ENCODE data around the gene RFX7.

Gene RFX7

GRCh38 chr15:56244038-56244810 is 545 bp upstream of the RFX7 start:
- DNase-seq = peak; percentile 75

DNA sequence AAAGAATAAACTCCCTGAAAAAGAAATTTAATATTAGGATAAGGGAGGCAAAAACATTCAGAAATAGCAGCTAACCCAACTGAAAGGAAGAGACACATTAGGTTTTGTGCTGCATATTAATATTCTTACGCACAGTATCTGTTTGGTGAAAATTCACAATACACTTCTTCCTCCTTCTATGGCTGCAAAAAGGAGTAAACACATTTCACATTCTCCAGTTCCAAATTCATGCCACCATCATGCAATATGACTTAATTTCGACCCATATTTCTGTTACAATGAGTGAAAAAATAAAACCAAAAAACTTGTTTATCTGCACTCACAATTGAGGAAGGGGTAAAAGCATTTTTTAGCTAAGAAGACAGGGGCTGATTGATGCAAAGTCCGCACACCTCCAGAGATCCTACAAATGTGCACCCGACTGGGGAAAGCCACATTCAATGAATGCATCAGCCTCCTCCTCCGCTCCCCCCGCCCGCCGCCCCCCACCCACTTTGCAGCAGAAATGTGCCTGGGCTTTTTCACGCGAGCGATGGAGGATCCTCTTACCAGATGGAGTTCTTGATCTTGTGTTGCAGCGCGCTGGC is 1.0 kb downstream of the RFX7 start:
- DNase-seq = no peak

- no peak for DNase-seq
These were observed 2.1 kb downstream of the RFX7 start for GRCh38 chr15:56241374-56242105.

DNA sequence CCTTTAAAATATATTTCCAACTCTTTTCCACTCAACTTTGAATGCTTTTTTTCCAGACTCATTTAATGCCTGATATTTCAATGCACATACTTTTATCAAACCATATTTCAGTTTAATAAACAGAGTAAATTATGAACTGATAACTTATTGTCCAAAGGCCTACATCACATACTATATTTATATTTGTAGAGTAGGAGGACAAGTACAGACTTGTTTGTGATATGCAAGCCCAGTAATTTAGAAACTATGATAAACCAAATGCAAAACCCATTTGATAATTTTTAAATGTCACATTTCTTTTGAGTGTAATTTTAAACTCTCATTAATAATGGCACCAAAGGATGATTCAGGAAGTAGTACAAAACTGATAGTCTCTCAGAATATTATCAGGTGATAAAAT is 3.3 kb downstream of the RFX7 start:
- DNase-seq = no peak

DNA sequence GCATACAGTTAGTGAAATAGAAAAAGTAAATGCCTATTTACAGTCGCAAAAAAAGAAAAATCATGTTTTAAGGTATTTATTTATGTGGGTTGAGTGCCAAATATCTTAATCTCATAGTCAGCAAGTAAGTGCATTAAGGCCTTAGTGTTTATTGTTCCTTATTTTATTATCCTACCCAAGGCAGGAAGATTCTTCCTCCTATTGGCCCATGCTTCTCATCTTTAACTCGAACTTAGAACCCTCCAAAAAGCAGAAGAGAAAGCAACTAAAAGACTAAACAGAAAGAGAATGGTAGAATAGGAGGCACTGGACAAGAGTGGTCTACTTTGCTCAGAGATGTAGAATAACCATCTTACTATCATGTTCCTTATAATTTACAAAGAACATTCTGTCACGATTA is 7.5 kb downstream of the RFX7 start:
- no peak for DNase-seq

DNA sequence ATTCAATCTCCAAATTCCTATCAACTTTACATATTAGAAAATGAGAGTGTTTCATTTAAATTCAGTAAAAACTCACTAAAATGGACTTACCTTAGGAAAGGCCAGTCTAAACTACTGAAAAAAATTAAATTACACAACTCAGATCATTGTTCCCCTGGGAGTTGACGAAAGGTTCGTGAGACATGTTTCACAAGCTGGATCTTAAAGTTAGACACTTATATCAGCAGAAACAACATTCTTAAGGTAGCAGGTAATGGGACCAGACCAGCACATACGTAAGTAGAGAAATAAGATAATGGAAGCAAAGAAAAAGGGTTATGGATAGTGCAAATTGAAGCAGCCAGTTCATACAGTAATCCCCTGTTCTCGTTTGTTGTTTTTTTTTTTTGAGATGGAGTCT is 8.9 kb downstream of the RFX7 start:
- DNase-seq = no peak

DNA sequence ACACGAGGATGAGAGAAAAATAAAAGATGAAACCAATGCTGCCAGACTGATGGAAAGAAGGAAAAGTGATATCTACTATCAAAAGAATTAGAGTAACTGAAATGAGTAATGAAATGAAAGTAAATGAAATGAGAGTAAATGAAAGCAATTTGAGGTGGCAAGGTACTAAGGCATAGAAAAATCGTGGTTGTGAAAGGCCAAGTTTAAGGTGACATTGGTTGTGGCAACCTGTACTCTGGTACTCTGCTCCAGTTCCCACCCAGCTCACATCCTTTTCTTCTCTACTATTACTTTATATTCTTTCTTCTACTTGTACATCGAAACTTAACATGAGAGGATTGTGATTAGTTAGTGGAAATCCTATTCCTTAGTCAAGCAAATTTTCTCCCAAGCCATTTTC is 10.1 kb downstream of the RFX7 start:
- DNase-seq = no peak

- DNase-seq = no peak
These were observed 11.6 kb downstream of the RFX7 start for GRCh38 chr15:56232058-56232457.

- no peak for DNase-seq
These were observed 14.8 kb downstream of the RFX7 start for GRCh38 chr15:56228854-56229253.

DNA sequence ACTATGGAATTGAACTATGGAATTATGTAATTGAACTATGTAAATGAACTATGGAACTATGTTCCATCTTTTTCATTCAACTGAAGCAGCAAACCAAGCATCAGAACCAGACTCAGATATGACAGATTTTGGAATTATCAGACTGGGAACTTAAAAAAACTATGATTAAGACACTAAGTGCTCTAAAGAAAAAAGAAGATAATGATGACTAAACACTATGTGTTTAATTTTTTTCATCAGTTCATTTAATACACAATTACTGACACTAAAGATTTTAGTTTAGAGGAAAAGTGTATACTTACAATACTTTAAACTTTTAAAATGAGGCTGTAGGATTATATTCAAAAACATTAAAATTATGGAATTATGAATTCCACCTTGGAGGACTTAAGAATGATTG is 15.3 kb downstream of the RFX7 start:
- no peak for DNase-seq

DNA sequence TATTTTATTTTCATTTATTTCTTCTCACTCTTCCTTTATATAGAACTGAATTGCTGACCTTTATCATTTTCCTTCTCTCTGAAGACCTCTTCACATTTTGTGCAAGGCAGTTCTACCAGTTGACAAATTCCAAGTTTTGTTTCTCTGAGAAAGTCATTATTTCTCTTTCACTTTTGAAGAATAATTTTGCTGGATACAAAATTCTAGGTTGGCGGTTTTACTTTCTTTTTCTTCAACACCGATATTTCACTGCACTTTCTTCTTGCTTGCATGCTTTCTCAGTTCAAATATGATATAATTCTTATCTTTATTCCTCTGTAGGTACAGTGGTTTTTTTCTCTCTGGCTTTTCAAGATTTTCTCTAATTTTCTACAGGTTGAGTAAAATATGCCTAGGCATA is 15.9 kb downstream of the RFX7 start:
- no peak for DNase-seq

- DNase-seq = no peak
These were observed 16.4 kb downstream of the RFX7 start for GRCh38 chr15:56227306-56227705.

GRCh38 chr15:56225520-56225919 is 18.2 kb downstream of the RFX7 start:
- DNase-seq = no peak

GRCh38 chr15:56222302-56222701 is 21.4 kb downstream of the RFX7 start:
- DNase-seq = no peak

DNA sequence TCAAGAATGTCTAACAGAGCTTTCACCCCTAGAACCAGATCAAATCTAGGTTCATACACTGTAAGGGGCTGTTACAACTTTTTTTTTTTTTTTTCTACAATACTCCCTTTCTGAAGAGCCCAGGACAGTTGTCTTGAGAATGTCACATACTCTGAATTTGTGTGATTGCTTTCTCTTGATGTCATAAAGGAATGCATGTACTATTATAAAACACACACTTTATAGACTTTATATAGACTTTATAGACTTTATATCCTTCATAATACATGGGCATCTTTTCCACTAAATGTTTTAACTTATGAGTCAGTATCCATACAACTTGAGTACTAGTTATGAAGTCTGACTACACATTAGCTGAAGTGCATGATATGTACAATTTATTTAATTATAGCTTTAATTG is 26.3 kb downstream of the RFX7 start:
- DNase-seq = no peak

- no peak for DNase-seq
These were observed 27.9 kb downstream of the RFX7 start for GRCh38 chr15:56215769-56216168.

GRCh38 chr15:56211960-56212550 is 31.6 kb downstream of the RFX7 start:
- no peak for DNase-seq

DNA sequence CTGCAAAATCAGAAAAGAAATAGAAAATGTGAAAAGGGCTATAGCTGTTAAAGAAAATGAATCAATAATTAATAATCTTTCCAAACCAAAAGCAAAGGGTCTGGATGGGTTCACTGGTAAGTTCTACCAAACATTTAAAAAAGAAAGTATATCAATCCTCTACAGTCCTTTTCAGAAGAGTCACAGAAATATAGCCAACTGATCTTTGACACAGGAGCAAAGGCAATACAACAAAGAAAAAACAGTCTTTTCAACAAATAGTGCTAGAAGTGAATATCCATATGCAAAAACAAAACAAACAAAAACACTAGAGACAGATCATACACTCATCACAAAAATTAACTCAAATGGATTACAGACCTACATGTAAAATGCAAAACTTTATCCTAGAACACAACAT is 32.6 kb downstream of the RFX7 start:
- DNase-seq = no peak

GRCh38 chr15:56208641-56209155 is 35.0 kb downstream of the RFX7 start:
- DNase-seq = no peak

GRCh38 chr15:56208185-56208584 is 35.5 kb downstream of the RFX7 start:
- DNase-seq = no peak

DNA sequence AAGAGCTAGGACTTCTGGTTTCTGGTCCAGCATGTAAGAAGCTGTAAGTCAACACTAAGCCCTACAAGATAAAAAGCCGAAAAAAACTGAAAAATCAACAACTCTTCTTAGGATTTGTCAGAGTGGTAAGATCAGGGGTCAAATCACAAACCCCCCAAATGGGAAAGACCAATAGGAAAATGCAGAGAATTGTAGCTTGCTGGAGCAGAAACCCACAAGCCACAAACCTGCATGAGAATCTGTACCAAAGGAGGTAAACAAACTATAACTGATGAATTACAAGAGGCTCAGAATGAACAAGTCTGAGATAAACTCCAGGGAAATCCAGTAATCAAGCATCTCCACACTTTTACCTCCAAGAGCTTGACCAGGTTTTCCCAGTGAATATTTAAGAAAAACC is 36.0 kb downstream of the RFX7 start:
- DNase-seq = no peak

GRCh38 chr15:56207092-56207491 is 36.6 kb downstream of the RFX7 start:
- DNase-seq = no peak

DNA sequence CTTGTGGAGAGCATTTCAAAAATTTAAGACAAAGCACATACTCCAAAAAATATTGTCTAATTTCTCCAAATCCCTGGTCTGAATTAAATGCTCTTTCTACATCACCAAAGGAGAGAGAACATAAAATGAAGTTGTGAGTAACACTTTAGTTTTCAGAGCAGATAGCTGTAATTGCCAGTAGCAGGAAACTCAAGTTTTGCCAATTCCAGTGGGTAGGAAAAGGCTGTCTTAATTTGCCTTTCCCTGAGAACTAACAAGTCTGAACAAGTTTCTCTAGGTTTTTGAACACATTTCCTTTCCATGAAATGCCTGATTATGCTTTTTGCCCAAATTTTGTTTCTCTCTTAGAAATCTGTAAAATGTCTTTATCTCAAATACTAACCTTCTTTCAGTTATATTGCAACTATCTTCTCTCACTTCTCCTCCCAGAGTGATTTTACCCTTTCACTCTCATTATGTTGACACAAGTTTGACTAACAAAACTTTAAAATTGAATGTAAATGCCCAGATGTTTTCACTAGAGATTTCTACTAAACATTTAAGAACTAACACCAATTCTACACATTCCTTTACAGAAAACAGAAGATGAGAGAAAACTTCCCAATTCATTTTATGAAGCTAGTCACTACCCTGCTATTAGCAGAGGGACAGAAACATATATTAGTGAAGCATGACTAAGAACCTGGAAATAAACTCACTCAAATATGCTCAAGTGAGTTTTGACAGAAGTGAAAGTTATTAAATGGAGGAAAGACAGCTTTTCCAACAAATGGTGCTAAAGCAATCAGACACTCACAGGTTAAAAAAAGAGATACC is 38.4 kb downstream of the RFX7 start:
- no peak for DNase-seq

Measured in NCI-H2081 treated with DMSO at 0.1 percent for 48 hours (cell line).